ENCODE data around the gene SLC4A7. TPM values are rescaled to one million over a fixed set of nuclear protein-coding genes. Genes with fewer than 3 reads are reported as not detected.
"Not testable (repeated sequence)": the region's sequence is repeated elsewhere in the genome, so short reads cannot be mapped to it uniquely, and the experiment has no call there.

The SLC4A7 gene
- total RNA-seq, 2 experiments from 2014 or later, result 74.7 to 75.5 TPM

DNA sequence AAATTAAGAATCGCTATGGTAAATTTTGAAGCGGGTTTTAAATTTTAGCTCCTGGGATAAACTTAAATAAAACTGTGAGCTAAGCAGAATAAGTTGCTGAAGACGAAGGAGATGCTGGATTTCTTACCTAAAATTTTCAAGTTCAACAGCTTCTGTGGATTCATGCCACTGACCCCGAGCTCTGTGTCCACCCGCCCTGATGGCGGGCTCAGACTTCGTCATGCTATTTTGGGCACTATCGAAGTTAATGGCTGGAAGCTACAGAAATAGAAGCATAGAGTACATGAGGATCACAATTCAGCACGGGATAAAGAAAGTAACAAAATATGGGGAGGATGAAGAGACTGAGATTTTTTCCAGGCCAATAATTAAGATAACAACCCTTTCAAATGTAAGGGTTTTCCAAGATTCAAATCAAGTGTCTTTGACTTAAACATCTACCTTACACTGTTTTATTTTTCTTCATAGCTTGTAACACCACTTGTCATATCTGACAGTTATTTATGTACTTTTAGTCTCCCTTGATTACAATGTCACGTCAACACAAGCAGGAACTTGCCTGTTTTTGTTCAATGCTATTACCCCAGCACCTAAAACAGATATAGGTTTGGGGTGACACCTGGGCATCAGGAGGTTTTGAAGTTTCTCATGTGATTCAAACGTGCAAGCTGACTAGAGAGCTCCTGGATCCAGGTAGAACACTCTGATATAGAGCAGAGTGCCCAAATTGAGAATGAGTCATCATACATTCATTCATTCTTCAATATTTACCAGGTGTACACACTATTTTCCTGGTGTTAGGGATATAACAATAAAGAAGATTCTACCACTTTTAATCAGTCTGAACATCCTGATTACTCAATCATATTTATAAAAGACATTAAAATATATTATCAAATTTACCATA lies 138.0 kb downstream of the SLC4A7 start:
- H3K9me3 Mint-ChIP-seq, result no peaks in the 10 kb centered on the region
- no peaks in the 10 kb centered on the region for H3K36me3 Mint-ChIP-seq (ENCODE audit: low read depth)
- ChIA-PET CTCF (interaction anchor here (0.9 to 1.7 kb wide), 5 partner anchors 14 to 335 kb away, joined by 3 to 6 read pairs (median 3); no protein-coding TSS in a partner anchor), POLR2A (interaction anchor here (0.9 to 1.0 kb wide), 2 partner anchors 23 to 52 kb away, joined by 3 read pairs; partner anchors contain the start of gene NEK10)
- no peaks in the 10 kb centered on the region for H3K27me3 Mint-ChIP-seq
- DNase-seq, result no peak
- H3K27ac Mint-ChIP-seq, result no peak overlapping the region
- no peak overlapping the region for H3K4me3 Mint-ChIP-seq
- peaks cover 33% of the 10 kb centered on the region for H3K4me1 Mint-ChIP-seq

DNA sequence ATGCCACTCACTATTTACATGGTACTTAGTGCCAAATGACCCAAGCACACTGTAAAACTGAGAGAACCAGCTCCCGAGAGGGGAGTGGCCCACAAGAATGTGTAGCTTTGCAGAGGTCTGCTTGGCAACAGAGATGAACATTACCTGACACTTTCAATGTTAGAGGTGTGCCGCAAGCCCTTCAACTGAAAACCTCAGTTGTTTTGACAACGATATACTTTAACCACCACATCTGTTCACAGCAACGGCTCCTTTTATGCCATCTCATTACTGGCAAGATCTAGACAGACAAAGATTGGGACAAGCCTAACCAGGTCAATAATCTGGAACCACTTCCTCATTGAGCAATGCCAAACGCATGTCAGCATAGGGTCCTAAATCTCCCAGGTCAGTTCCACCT lies 138.7 kb downstream of the SLC4A7 start:
- no peak overlapping the region for H3K4me3 Mint-ChIP-seq
- peaks cover 36% of the 10 kb centered on the region for H3K4me1 Mint-ChIP-seq
- no peaks in the 10 kb centered on the region for H3K27me3 Mint-ChIP-seq
- CTCF ChIA-PET, result interaction anchor here (0.9 to 1.7 kb wide), 5 partner anchors 14 to 336 kb away, joined by 3 to 6 read pairs (median 3); no protein-coding TSS in a partner anchor
- no peaks in the 10 kb centered on the region for H3K9me3 Mint-ChIP-seq
- POLR2A ChIA-PET, result interaction anchor here (0.6 to 1.0 kb wide), 3 partner anchors 23 to 246 kb away, joined by 3 to 4 read pairs (median 3); partner anchors contain the start of gene NEK10
- DNase-seq, result peak; percentile 39
- no peak overlapping the region for H3K27ac Mint-ChIP-seq
- H3K36me3 Mint-ChIP-seq (ENCODE audit: low read depth), result no peaks in the 10 kb centered on the region

DNA sequence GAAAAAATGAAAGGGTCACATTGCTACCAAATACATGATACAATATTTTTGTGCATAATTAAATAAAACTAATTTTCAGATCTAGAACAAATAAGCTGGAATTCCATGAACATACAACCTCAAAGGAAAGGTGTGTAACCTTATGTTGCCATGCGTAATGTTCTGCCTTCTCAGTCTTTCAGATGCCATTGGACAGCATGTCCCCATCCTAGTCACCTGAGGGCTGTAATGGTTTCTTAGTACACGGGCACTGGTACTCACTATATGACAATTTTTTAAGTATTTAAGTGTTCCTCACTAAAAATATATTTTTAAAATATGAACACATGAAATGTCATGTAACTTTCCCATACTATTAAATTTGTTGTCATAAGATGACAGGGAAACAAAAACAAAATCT lies 139.1 kb downstream of the SLC4A7 start:
- POLR2A ChIA-PET, result interaction anchor here (0.6 to 1.0 kb wide), 2 partner anchors 24 to 246 kb away, joined by 3 to 4 read pairs; partner anchors contain the start of gene NEK10
- Mint-ChIP-seq H3K4me1 (peaks cover 38% of the 10 kb centered on the region), H3K4me3 (no peak overlapping the region), H3K27ac (no peak overlapping the region), H3K27me3 (no peaks in the 10 kb centered on the region), H3K9me3 (no peaks in the 10 kb centered on the region), H3K36me3 (ENCODE audit: low read depth) (no peaks in the 10 kb centered on the region)
- DNase-seq, result no peak
- CTCF ChIA-PET, result interaction anchor here (0.9 to 1.7 kb wide), 3 partner anchors 13 to 336 kb away, joined by 3 to 6 read pairs (median 5); no protein-coding TSS in a partner anchor

DNA sequence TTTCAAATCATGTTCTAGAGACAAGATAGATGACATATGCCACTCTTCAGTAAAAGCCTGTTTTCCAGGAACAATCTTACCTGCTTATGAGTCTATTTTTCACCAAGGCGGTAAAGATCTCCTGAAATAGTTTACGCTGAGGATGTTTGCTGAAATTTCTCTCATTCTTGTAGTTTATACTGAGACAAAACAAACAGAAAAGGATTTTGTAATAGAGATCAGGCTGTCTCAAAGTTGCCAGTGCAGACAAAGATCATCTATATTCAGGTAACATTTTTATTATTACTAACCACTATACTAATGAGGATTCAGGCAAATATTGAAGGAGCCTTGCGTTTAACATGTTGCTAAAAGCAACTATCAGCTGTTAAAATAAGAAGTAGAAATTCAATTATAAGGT lies 140.0 kb downstream of the SLC4A7 start:
- no peak for DNase-seq
- no peaks in the 10 kb centered on the region for H3K27me3 Mint-ChIP-seq
- no peak overlapping the region for H3K27ac Mint-ChIP-seq
- no peak overlapping the region for H3K4me3 Mint-ChIP-seq
- peaks cover 31% of the 10 kb centered on the region for H3K4me1 Mint-ChIP-seq
- CTCF ChIA-PET, result no interaction called here
- H3K9me3 Mint-ChIP-seq, result no peaks in the 10 kb centered on the region
- H3K36me3 Mint-ChIP-seq (ENCODE audit: low read depth), result no peaks in the 10 kb centered on the region
- POLR2A ChIA-PET, result no interaction called here

DNA sequence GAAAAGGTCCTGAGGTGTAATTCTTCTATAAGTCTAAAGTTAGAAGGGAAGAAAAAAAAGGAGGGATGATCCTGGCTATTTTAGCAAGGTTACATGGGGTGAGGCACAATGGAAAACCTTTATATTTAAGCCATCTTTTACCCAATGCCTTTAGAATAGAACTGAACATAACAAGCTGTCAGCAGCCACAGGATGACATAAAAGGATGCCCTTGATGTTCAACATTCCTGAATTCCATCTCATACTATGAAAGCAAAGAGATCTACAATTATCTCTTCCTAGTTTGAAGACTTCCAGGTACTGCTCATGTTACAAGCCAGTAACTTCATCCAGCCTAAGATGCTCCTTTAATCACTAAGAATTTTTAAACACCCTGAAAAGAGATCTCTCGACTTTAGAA lies 141.9 kb downstream of the SLC4A7 start:
- H3K27ac Mint-ChIP-seq, result no peak overlapping the region
- H3K27me3 Mint-ChIP-seq, result no peaks in the 10 kb centered on the region
- POLR2A ChIA-PET, result no interaction called here
- no peak for DNase-seq
- peaks cover 2% of the 10 kb centered on the region for H3K9me3 Mint-ChIP-seq
- CTCF ChIA-PET, result no interaction called here
- no peak overlapping the region for H3K4me3 Mint-ChIP-seq
- H3K36me3 Mint-ChIP-seq (ENCODE audit: low read depth), result no peaks in the 10 kb centered on the region
- peaks cover 28% of the 10 kb centered on the region for H3K4me1 Mint-ChIP-seq

DNA sequence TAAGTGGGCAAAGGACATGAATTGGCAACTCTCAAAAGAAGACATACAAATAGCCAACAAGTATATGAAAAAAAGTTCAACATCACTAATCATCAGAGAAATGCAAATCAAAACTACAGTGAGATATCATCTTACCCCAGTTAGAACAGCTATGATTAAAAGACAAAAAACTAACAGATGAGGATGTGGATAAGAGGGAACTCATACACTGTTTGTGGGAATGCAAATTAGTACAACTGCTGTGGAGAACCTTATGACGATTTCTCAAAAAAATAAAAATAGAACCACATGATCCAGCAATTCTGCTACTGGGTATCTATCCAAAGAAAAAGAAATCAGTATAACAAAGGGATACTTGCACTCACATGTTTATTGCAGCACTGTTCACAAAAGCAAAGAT lies 143.7 kb downstream of the SLC4A7 start:
- ChIA-PET CTCF (no interaction called here), POLR2A (interaction anchor here (1.0 kb wide), 1 partner anchor 9 kb away, joined by 6 read pairs; no protein-coding TSS in a partner anchor)
- Mint-ChIP-seq H3K4me3 (no peak overlapping the region), H3K27me3 (peaks cover 2% of the 10 kb centered on the region), H3K4me1 (peaks cover 21% of the 10 kb centered on the region), H3K27ac (no peak overlapping the region), H3K36me3 (ENCODE audit: low read depth) (no peaks in the 10 kb centered on the region), H3K9me3 (peaks cover 2% of the 10 kb centered on the region)
- no peak for DNase-seq

DNA sequence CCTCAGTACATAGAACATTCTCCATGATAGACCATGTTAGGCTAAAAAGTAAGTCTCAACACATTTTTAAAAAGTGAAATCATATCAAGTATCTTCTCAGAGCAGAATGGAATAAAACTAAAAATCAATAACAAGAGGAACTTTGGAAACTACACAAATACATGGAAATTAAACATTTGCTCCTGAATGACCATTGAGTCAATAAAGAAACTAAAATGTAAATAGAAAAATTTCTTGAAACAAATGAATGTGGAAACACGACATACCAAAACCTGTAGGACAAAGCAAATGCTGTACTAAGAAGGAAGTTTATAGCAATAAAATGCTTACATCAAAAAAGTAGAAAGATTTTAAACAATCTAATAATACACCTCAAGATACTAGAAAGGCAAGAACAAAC lies 148.6 kb downstream of the SLC4A7 start:
- no peak for DNase-seq
- Mint-ChIP-seq H3K4me3 (no peak overlapping the region), H3K9me3 (peaks cover 2% of the 10 kb centered on the region), H3K27me3 (peaks cover 3% of the 10 kb centered on the region), H3K27ac (no peak overlapping the region), H3K4me1 (peaks cover 7% of the 10 kb centered on the region), H3K36me3 (ENCODE audit: low read depth) (no peaks in the 10 kb centered on the region)
- POLR2A ChIA-PET, result no interaction called here
- CTCF ChIA-PET, result no interaction called here

DNA sequence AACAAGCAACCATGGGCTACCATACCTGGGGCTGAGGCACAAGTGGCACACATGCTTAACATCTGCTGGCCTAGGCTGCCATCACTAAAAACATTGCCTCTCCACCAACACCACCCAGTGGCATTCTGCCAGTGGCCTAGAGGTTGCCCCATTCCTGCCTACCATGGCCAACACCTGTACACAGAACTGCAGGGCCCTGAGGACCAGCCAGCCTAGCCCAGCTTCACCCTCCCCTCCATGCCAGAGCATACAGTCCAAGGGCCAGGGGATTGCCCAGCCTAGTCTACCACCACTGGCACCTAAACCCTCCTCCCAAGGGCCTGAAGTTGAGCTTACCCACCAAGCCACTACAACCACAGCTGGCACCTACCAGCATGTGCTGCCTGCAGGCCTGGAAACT lies 150.3 kb downstream of the SLC4A7 start:
- CTCF ChIA-PET, result interaction anchor here (1.1 kb wide), 1 partner anchor 10 kb away, joined by 4 read pairs; no protein-coding TSS in a partner anchor
- Mint-ChIP-seq H3K36me3 (ENCODE audit: low read depth) (no peaks in the 10 kb centered on the region), H3K9me3 (peaks cover 4% of the 10 kb centered on the region), H3K27me3 (peaks cover 3% of the 10 kb centered on the region), H3K4me1 (no peaks in the 10 kb centered on the region), H3K27ac (no peak overlapping the region), H3K4me3 (no peak overlapping the region)
- POLR2A ChIA-PET, result no interaction called here
- no peak for DNase-seq

DNA sequence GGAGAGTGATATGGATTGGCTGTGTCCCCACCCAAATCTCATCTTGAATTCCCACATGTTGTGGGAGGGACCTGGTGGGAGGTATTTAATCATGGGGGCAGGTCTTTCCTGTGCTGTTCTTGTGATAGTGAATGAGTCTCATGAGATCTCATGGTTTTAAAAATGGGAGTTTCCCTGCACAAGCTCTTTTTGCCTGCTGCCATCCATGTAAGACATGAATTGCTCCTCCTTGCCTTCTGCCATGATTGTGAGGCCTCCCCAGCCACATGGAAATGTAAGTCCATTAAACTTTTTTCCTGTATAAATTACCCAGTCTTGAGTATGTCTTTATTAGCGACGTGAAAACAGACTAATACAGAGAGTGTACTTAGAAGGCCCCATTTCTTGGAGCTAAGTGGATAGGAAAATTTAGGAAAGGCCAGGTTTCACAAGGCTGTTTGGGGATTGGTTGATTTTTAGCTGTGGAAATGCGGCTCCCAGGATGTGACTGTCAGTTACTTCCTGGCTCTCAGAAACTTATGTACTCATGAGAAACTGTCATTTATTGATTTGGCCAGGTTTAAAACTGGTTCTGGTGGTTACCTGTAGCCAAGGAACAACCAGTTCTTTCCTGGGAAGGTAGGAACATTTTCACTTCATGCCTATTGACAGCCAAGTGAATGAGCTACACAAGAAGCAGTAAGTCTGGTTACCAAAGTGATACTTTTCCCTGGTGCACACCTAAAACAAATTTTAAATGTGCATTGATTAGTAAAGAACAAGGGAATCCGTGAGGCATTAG lies 155.0 kb downstream of the SLC4A7 start:
- not testable (repeated sequence) for DNase-seq, H3K4me3 Mint-ChIP-seq, H3K27ac Mint-ChIP-seq

DNA sequence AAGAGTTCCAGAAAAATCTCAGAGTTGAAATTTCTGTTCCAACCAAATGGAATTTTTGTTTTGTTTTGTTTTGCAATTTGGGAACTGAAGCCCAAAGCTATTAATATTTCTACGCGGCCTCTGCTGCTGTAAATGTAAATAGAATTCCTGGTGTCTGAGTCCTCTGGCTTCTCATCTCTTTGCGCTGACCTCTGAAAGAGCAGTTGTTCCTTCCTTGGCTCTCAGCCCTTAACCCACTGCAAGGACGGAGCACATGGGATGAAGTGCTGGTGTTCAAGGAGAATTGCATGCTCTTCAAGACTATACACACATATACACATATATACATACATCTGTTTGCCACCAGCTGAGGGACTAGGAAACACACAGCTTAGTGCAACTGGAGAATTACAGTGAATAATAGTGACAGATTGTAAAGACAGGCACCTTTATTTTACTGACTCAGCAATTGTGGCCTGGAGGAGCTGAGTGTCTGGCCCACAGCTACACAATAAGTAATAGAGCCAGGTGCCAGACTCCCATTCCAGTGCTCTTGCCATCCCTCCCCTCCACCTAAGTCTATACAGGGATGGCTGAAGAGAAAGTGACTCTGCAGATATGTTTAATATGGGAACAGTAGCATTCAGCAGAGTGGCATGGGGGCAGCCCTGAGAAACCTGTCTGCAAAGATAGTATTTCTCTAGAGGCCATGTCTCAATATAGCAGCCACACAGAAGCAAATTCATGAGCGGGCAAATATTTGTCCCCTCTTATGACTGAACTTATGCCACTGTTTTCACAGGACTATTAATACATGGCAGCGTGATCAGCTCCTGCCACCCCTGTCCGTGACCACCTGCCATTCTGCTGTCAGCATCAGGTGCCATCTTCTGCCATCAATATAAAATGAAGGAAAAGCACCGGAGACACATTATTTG lies 157.3 kb downstream of the SLC4A7 start:
- Mint-ChIP-seq H3K27me3 (no peaks in the 10 kb centered on the region), H3K27ac (no peak overlapping the region), H3K4me3 (no peak overlapping the region), H3K36me3 (ENCODE audit: low read depth) (no peaks in the 10 kb centered on the region), H3K9me3 (peaks cover 4% of the 10 kb centered on the region), H3K4me1 (peaks cover 3% of the 10 kb centered on the region)
- CTCF ChIA-PET, result no interaction called here
- DNase-seq, result no peak
- POLR2A ChIA-PET, result no interaction called here

More for the DNA sequence above, 155.0 kb downstream of the SLC4A7 start:
- POLR2A ChIA-PET; H3K36me3 Mint-ChIP-seq (ENCODE audit: low read depth); H3K9me3 Mint-ChIP-seq; CTCF ChIA-PET; H3K27me3 Mint-ChIP-seq; H3K4me1 Mint-ChIP-seq: not testable (repeated sequence)

DNA sequence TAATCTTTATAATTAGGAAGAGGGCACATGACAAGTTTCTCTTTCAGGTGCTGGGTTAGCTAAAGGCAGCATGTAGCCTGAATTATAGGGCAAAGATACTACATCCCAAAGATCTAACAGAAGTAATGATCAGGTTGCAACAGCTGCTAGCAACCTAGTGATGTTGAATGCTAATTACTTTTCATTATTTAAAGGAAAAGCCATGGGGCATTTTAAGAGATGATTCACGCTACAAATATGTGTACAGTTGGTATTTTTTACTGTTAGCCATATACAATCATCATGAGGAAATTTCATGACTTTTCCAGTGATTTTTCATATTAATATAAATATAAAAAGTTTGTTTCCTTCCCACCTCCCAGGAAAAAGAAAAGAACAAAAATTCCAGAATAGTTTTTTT lies 158.0 kb downstream of the SLC4A7 start:
- H3K27ac Mint-ChIP-seq, result no peak overlapping the region
- no peak overlapping the region for H3K4me3 Mint-ChIP-seq
- no peak for DNase-seq
- no peaks in the 10 kb centered on the region for H3K27me3 Mint-ChIP-seq
- H3K36me3 Mint-ChIP-seq (ENCODE audit: low read depth), result no peaks in the 10 kb centered on the region
- peaks cover 3% of the 10 kb centered on the region for H3K4me1 Mint-ChIP-seq
- POLR2A ChIA-PET, result no interaction called here
- CTCF ChIA-PET, result no interaction called here
- peaks cover 4% of the 10 kb centered on the region for H3K9me3 Mint-ChIP-seq

DNA sequence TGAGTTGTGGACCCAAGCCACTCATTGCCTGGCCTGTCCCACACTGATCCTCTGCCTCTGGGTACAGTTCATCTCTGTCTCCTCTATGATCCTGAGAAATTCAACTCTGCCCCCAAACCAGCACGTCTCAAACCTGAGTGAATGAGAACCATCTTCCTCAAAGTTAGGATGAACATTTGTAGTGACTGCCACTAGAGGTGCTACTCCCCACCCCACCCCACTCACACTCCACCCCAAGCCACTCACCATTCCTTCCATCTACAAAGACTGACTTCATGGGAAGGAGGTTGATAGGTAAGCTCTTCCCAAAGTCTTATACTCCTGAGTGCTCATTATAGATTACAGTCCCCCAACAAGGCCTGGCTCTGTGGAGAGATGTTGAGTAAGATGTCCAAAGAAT lies 158.8 kb downstream of the SLC4A7 start:
- Mint-ChIP-seq H3K9me3 (peaks cover 4% of the 10 kb centered on the region), H3K4me3 (no peak overlapping the region), H3K4me1 (peaks cover 3% of the 10 kb centered on the region), H3K36me3 (ENCODE audit: low read depth) (no peaks in the 10 kb centered on the region), H3K27ac (no peak overlapping the region), H3K27me3 (no peaks in the 10 kb centered on the region)
- POLR2A ChIA-PET, result no interaction called here
- no peak for DNase-seq
- CTCF ChIA-PET, result no interaction called here

Measured in activated CD4-positive, alpha-beta memory T cell treated with anti-CD3 and anti-CD28 coated beads, Interleukin-2, amount 10 ng/mL, durations not matched to agents 7 days and 5 days (primary cell).